ENCODE data around the gene FOXK2. TPM values are rescaled to one million over a fixed set of nuclear protein-coding genes. Genes with fewer than 3 reads are reported as not detected.

Gene FOXK2
- total RNA-seq, 1 donor from 2014 or later, result 55.5 TPM

GRCh38 chr17:82517230-82517865 lies 2.2 kb upstream of the FOXK2 start:
- intact Hi-C loops (cut with DNase I), result no loop called here
- DNase-seq (ENCODE audit: extremely low spot score in 2 of 2), result no peak
- Histone ChIP-seq H3K36me3 (no peaks in the 10 kb centered on the region), H3K9me3 (no peaks in the 10 kb centered on the region), H3K27me3 (no peaks in the 10 kb centered on the region), H3K27ac (no peak overlapping the region), H3K4me3 (no peak overlapping the region), H3K4me1 (peaks cover 19% of the 10 kb centered on the region)
- TF ChIP-seq CTCF (IDR thresholded peaks at IDR 0.05), result no peak

DNA sequence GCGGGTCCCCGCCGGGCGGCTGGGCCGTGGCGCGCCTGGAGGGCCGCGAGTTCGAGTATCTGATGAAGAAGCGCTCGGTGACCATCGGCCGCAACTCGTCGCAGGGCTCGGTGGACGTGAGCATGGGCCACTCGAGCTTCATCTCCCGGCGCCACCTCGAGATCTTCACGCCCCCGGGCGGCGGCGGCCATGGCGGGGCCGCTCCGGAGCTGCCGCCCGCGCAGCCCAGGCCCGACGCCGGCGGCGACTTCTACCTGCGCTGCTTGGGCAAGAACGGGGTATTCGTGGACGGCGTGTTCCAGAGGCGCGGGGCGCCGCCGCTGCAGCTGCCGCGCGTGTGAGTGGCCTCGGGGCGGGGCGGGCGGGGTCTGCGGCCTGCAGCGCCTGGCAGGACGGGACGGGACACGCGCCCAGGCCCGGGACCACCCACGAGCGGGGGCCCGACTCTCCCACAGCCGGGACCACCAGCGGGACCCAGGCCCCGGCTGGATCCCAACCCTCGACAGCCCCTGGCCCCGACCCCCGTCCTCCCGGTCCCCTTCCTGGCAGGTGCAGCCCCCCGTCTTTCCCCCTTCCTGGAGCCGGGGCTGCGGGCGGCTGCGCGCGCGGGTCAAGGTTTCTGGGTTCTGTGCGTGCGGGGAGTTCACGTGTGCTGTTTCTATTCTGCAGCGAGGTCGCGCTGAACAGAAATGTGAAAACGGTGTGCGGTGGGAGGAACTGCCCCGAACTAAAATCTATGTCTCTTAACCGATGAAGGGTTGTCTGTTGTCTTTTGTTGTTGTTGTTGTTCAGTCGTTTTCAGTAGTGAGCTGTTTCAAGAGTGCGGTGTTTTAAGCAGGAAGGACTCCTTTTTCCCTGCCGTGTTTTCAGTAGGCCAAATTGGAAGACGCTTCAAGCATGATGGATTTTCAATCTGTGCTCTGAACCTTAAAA lies 705 bp downstream of the FOXK2 start:
- H3K4me1 ChIP-seq, result peaks cover 47% of the 10 kb centered on the region
- H3K36me3 ChIP-seq, result no peaks in the 10 kb centered on the region
- H3K27me3 ChIP-seq, result no peaks in the 10 kb centered on the region
- H3K27ac ChIP-seq, result peak overlapping the region; percentile 78
- no peak for TF ChIP-seq CTCF (IDR thresholded peaks at IDR 0.05)
- TF ChIP-seq POLR2A (IDR thresholded peaks at IDR 0.05), result no peak
- no peak for TF ChIP-seq POLR2AphosphoS5 (IDR thresholded peaks at IDR 0.05; ENCODE audit: insufficient read depth in 1 of 2, low read depth in 1 of 2)
- DNase-seq (ENCODE audit: extremely low spot score in 2 of 2), result no peak
- intact Hi-C loops (cut with DNase I), result no loop called here
- no peaks in the 10 kb centered on the region for H3K9me3 ChIP-seq
- H3K4me3 ChIP-seq, result peak overlapping the region; percentile 78 to 95

DNA sequence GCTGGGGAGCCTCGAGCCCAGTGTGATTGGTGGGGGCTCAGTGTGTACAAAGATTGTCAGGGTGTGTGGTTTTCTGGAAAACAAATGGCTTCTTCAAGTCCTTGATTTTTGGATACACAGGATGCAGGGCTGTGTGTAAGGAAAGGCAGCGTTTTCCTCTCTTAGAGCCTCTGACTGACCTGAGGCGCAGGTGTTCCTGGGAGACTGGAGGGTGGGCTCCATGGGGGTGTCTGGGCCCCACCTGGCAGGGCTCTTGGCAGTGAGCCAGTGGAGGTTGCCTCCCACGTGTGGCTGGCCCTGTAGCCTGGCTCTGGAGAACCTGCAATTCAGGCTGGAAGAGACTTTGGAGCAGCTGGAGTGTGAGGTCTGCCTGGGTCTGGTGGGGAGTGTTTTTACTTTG lies 5.0 kb downstream of the FOXK2 start:
- Histone ChIP-seq H3K4me3 (no peak overlapping the region), H3K9me3 (no peaks in the 10 kb centered on the region), H3K4me1 (peaks cover 84% of the 10 kb centered on the region), H3K27ac (peak overlapping the region; percentile 40), H3K27me3 (no peaks in the 10 kb centered on the region), H3K36me3 (no peaks in the 10 kb centered on the region)
- TF ChIP-seq POLR2AphosphoS5 (IDR thresholded peaks at IDR 0.05; ENCODE audit: insufficient read depth in 1 of 2, low read depth in 1 of 2) (no peak), CTCF (IDR thresholded peaks at IDR 0.05) (no peak), POLR2A (IDR thresholded peaks at IDR 0.05) (no peak)
- no peak for DNase-seq (ENCODE audit: extremely low spot score in 2 of 2)
- intact Hi-C loops (cut with DNase I), result no loop called here

DNA sequence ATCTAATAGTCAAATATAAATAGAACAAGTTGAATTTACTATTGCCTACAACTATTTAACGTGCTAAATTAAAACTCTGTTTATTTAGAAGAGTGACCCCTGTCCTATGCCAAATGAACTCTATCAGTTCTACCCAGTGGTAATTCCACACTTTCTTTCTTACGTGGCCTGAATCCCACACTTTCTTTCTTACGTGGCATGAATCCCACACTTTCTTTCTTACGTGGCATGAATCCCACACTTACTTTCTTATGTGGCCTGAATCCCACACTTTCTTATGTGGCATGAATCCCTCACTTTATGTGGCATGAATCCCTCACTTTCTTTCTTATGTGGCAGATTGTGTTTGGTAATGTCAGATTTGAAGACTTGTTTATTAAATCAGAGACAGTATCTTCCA lies 6.2 kb downstream of the FOXK2 start:
- Histone ChIP-seq H3K4me3 (no peak overlapping the region), H3K4me1 (peaks cover 92% of the 10 kb centered on the region), H3K36me3 (no peaks in the 10 kb centered on the region), H3K27me3 (no peaks in the 10 kb centered on the region), H3K27ac (peak overlapping the region; percentile 40), H3K9me3 (no peaks in the 10 kb centered on the region)
- intact Hi-C loops (cut with DNase I), result no loop called here
- DNase-seq (ENCODE audit: extremely low spot score in 2 of 2), result no peak
- TF ChIP-seq CTCF (IDR thresholded peaks at IDR 0.05) (no peak), POLR2A (IDR thresholded peaks at IDR 0.05) (no peak), POLR2AphosphoS5 (IDR thresholded peaks at IDR 0.05; ENCODE audit: insufficient read depth in 1 of 2, low read depth in 1 of 2) (no peak)

GRCh38 chr17:82527898-82528297 lies 8.4 kb downstream of the FOXK2 start:
- H3K27ac ChIP-seq, result no peak overlapping the region
- intact Hi-C loops (cut with DNase I), result no loop called here
- no peaks in the 10 kb centered on the region for H3K36me3 ChIP-seq
- no peaks in the 10 kb centered on the region for H3K9me3 ChIP-seq
- peaks cover 92% of the 10 kb centered on the region for H3K4me1 ChIP-seq
- no peak overlapping the region for H3K4me3 ChIP-seq
- H3K27me3 ChIP-seq, result no peaks in the 10 kb centered on the region
- no peak for TF ChIP-seq POLR2A (IDR thresholded peaks at IDR 0.05)
- TF ChIP-seq CTCF (IDR thresholded peaks at IDR 0.05), result no peak
- no peak for TF ChIP-seq POLR2AphosphoS5 (IDR thresholded peaks at IDR 0.05; ENCODE audit: insufficient read depth in 1 of 2, low read depth in 1 of 2)
- DNase-seq (ENCODE audit: extremely low spot score in 2 of 2), result no peak
